Upper lobe of right lung (tissue), 1 donor: ENCODE results near the gene LARP1. TPM values are rescaled to one million over a fixed set of nuclear protein-coding genes. Genes with fewer than 3 reads are reported as not detected.
A peak's percentile ranks its signal among the peaks of the same experiment; 100 is the strongest.
"Not testable (repeated sequence)": the region's sequence is repeated elsewhere in the genome, so short reads cannot be mapped to it uniquely, and the experiment has no call there.

Source experiments
- ATAC-seq: fragments of 200-7000 bp; cut with Tn5 transposase; one replicate; pipeline ENCODE4 v1.9.1; 2020; ENCODE audit warnings: mild to moderate bottlenecking, moderate library complexity
- DNase-seq: peaks from one replicate; pipeline ENCODE4 v3.0.0-alpha.2; 2020
- H3K27ac ChIP-seq: fragments of 200-600 bp; one replicate; pipeline ENCODE4 v1.8.0; 2022
- H3K27me3 ChIP-seq: fragments of 200-600 bp; one replicate; pipeline ENCODE4 v1.8.0; 2022; ENCODE audit warnings: mild to moderate bottlenecking
- H3K36me3 ChIP-seq: fragments of 200-600 bp; one replicate; pipeline ENCODE4 v1.8.0; 2022
- H3K4me1 ChIP-seq: fragments of 200-600 bp; one replicate; pipeline ENCODE4 v1.8.0; 2022
- H3K4me3 ChIP-seq: fragments of 200-600 bp; one replicate; pipeline ENCODE4 v1.8.0; 2022; ENCODE audit warnings: mild to moderate bottlenecking
- H3K9me3 ChIP-seq: fragments of 200-600 bp; one replicate; pipeline ENCODE4 v1.8.0; 2022
- CTCF ChIP-seq: fragments of 200-600 bp; IDR thresholded peaks from one replicate; pipeline ENCODE4 v1.8.0; 2022; ENCODE audit warnings: antibody characterized with exemption
- intact Hi-C: fragments of 100-400 bp; cut with DNase I; formaldehyde crosslinking; loops from one replicate; pipeline ENCODE4 v1.11.0; 2022
- total RNA-seq: library from RNA; stranded (reverse); fragmentation: NEBNext Ultra II Directional; extraction: Animal tissue kit (Norgen Biotek cat#: 25700); gene quantifications from one replicate; pipeline ENCODE4 v1.2.1, GENCODE V29; 2021
- donor health status: DM: no; HTN: yes; CAD: no; lungs with severe emphysema.

The LARP1 gene
- total RNA-seq, 1 donor from 2014 or later: 151 TPM

DNA sequence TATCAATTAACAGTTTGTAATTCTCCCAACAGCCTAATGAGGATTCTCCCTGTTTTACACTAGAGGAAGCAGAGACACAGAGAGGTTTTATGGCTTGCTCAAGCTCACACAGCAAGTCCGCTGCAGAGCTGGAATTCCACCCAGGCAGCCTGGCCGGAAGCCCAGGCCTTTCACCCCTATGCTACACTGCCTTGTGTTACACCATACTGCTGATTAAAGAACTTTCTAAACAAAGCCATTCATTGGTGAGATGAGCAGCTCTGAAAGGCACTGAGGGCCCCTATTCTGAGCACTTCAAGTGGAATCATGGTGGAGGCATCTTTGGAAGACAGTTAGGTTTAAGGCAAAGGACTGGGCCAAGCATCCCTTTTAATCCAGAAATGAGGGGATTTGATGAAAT, 14.7 kb upstream of the LARP1 start:
- Histone ChIP-seq H3K4me3 (no peak overlapping the region), H3K9me3 (no peaks in the 10 kb centered on the region), H3K36me3 (no peaks in the 10 kb centered on the region), H3K27me3 (no peaks in the 10 kb centered on the region), H3K27ac (no peak overlapping the region), H3K4me1 (no peaks in the 10 kb centered on the region)
- no peak for DNase-seq
- ATAC-seq: peak; percentile 59
- no peak for TF ChIP-seq CTCF
- intact Hi-C loops: no loop called here

- intact Hi-C loops: no loop called here
- DNase-seq (no peak), ATAC-seq (no peak)
- Histone ChIP-seq H3K4me3 (no peak overlapping the region), H3K9me3 (no peaks in the 10 kb centered on the region), H3K27ac (no peak overlapping the region), H3K27me3 (no peaks in the 10 kb centered on the region), H3K36me3 (no peaks in the 10 kb centered on the region), H3K4me1 (no peaks in the 10 kb centered on the region)
- TF ChIP-seq CTCF: no peak
These were observed 14.2 kb upstream of the LARP1 start for GRCh38 chr5:154740957-154741356.

DNA sequence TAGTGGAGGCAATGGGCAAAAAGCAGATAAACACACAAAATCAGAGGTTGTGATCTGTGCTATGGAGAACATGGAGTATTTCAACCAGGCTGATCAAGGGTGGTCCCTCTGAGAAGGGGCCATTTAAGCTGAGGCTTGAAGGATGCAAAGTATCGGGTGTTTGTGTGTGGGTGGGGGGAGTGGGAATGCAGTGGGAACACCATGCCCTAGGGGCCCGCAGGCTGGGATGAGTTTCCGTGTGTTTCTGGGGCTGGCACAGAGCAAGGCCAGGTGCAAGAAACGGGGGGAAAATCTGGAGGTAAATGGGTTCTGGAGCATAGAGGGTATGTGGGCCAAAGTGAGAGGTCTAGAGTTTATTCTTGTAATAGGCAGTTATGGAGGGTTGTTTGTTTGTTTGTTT, 13.8 kb upstream of the LARP1 start:
- TF ChIP-seq CTCF: no peak
- DNase-seq (no peak), ATAC-seq (no peak)

DNA sequence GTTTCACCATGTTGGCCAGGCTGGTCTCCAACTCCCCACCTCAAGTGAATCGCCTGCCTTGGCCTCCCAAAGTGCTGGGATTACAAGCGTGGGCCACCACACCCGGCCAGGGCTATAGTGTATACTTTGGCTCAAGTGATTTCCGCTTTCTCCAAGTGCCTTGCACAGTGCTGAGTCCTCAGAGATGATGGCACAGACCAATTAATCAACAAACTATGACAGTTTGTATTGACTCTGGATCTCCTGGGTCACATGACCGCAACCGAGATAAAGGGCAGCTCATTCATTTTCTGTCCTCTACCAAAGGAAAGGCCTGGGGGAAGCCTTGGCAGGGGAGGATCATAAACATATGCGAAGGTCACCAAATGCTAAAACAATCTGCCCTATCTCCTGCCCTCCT, 11.4 kb upstream of the LARP1 start:
- DNase-seq: no peak
- no peak for TF ChIP-seq CTCF
- H3K9me3 ChIP-seq: no peaks in the 10 kb centered on the region
- H3K36me3 ChIP-seq: no peaks in the 10 kb centered on the region
- no peak overlapping the region for H3K27ac ChIP-seq
- intact Hi-C loops: no loop called here
- no peaks in the 10 kb centered on the region for H3K4me1 ChIP-seq
- no peak overlapping the region for H3K4me3 ChIP-seq
- H3K27me3 ChIP-seq: no peaks in the 10 kb centered on the region
- ATAC-seq: no peak

More for the DNA sequence above, 13.8 kb upstream of the LARP1 start:
- intact Hi-C loops: no loop called here
- Histone ChIP-seq H3K36me3 (no peaks in the 10 kb centered on the region), H3K27ac (no peak overlapping the region), H3K27me3 (no peaks in the 10 kb centered on the region), H3K9me3 (no peaks in the 10 kb centered on the region), H3K4me3 (no peak overlapping the region), H3K4me1 (no peaks in the 10 kb centered on the region)

- intact Hi-C loops: no loop called here
- no peaks in the 10 kb centered on the region for H3K27me3 ChIP-seq
- H3K36me3 ChIP-seq: no peaks in the 10 kb centered on the region
- ATAC-seq (no peak), DNase-seq (no peak)
- no peak overlapping the region for H3K27ac ChIP-seq
- TF ChIP-seq CTCF: no peak
- no peaks in the 10 kb centered on the region for H3K4me1 ChIP-seq
- no peak overlapping the region for H3K4me3 ChIP-seq
- H3K9me3 ChIP-seq: no peaks in the 10 kb centered on the region
These were observed 9.8 kb upstream of the LARP1 start for GRCh38 chr5:154745349-154745748.

GRCh38 chr5:154749491-154749890, 5.7 kb upstream of the LARP1 start:
- ATAC-seq (no peak), DNase-seq (no peak)
- no peak overlapping the region for H3K27ac ChIP-seq
- TF ChIP-seq CTCF: no peak
- intact Hi-C loops: no loop called here
- peaks cover 10% of the 10 kb centered on the region for H3K4me1 ChIP-seq
- no peaks in the 10 kb centered on the region for H3K9me3 ChIP-seq
- H3K36me3 ChIP-seq: no peaks in the 10 kb centered on the region
- H3K4me3 ChIP-seq: no peak overlapping the region
- no peaks in the 10 kb centered on the region for H3K27me3 ChIP-seq

DNA sequence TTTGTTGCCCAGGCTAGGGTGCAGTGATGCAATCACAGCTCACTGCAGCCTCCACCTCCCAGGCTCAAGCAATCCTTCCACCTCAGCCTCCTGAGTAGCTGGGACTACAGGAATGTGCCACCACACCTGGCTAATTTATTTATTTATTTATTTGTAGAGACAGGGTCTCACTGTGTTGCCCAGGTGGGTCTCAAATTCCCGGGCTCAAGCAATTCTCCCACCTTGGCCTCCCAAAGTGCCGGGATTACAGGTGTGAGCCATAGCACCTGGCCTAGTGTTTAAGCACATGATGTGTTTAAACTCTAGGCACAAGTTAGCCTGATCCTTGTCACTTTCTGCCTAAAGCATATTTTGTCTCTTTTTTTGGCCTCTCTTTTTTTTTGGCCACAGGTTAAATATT, 4.5 kb upstream of the LARP1 start:
- H3K27ac ChIP-seq, H3K4me3 ChIP-seq, DNase-seq, intact Hi-C loops, H3K36me3 ChIP-seq, ATAC-seq, H3K9me3 ChIP-seq, H3K27me3 ChIP-seq: not testable (repeated sequence)
- H3K4me1 ChIP-seq: peaks cover 11% of the 10 kb centered on the region
